ENCODE results near the gene ADARB2.
"Not testable (repeated sequence)": the region's sequence is repeated elsewhere in the genome, so short reads cannot be mapped to it uniquely, and the experiment has no call there.

Gene ADARB2

DNA sequence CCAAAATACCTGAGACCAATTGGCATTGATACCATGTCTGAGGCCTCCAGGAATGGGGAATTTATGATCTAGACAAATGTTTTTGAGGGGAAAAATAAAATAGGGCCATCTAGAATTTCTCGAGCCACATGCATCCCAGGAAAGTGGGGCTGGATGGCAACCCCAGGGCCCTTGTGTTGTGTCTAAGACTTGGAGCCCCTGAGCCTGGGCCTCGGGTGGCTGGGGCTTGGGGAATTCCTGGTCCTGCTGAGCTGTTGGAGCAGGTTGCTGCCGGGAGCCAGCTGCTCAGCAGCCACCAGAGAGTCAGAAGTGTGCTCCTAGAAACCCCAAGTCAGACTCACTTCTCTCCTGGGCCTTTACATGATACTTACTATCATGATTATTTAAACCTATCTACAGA lies 508.2 kb downstream of the ADARB2 start:
- H3K4me3 ChIP-seq (ENCODE audit: control insufficient read depth, low read depth, low read length) = no peak overlapping the region
- DNase-seq (ENCODE audit: low read depth) = no peak
- TF ChIP-seq, protein P1, sequence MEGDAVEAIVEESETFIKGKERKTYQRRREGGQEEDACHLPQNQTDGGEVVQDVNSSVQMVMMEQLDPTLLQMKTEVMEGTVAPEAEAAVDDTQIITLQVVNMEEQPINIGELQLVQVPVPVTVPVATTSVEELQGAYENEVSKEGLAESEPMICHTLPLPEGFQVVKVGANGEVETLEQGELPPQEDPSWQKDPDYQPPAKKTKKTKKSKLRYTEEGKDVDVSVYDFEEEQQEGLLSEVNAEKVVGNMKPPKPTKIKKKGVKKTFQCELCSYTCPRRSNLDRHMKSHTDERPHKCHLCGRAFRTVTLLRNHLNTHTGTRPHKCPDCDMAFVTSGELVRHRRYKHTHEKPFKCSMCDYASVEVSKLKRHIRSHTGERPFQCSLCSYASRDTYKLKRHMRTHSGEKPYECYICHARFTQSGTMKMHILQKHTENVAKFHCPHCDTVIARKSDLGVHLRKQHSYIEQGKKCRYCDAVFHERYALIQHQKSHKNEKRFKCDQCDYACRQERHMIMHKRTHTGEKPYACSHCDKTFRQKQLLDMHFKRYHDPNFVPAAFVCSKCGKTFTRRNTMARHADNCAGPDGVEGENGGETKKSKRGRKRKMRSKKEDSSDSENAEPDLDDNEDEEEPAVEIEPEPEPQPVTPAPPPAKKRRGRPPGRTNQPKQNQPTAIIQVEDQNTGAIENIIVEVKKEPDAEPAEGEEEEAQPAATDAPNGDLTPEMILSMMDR (IDR thresholded peaks at IDR 0.05; ENCODE audit: control insufficient read depth, insufficient read depth, low read depth, low read length, missing control alignments) = no peak

GRCh38 chr10:1228467-1228975 lies 508.8 kb downstream of the ADARB2 start:
- no peak overlapping the region for H3K4me3 ChIP-seq (ENCODE audit: control insufficient read depth, low read depth, low read length)
- no peak for DNase-seq (ENCODE audit: low read depth)
- TF ChIP-seq, protein P1 (IDR thresholded peaks at IDR 0.05; ENCODE audit: control insufficient read depth, insufficient read depth, low read depth, low read length, missing control alignments) = no peak

DNA sequence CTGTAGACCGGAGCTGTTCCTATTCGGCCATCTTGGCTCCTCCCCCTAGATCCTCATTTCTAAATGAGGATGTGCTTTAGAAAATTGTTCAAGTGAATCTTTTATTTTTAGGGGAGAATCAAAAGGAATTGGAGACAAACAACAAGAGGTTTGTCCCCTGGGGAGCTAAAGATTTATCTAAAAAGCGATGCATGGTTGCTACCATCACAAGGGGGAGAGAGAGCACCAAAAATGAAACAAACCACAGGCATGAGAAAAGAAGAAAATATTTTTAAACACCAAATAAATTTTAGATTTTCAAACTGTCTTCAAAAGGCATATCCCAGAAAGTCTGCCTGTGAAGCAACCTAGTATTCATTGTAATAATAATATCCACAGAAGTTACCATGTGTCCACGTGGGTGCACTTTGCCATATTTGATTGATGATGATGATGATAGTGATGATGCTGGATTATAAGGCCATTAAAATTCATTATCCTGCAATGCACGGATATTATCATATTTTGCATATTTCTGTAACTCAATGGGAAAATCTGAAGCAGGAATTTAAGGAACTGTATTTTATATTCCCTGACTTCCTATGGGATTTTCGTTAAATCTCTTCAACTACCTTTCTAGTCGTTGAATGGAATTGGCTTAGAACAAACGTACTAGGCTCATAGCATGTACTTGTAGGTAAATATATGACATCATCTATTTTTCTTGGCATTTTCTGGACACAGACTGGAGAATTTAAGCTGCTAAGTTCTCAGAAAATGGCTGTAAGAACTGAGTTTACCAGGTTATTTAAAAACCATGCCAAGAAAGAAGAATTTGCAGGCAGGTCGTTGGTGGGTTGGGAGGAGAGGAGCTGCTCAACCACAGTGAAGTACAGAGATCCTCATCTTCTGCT lies 509.6 kb downstream of the ADARB2 start:
- DNase-seq (ENCODE audit: low read depth) = no peak
- no peak overlapping the region for H3K4me3 ChIP-seq (ENCODE audit: control insufficient read depth, low read depth, low read length)
- TF ChIP-seq, protein P1 (IDR thresholded peaks at IDR 0.05; ENCODE audit: control insufficient read depth, insufficient read depth, low read depth, low read length, missing control alignments) = no peak

DNA sequence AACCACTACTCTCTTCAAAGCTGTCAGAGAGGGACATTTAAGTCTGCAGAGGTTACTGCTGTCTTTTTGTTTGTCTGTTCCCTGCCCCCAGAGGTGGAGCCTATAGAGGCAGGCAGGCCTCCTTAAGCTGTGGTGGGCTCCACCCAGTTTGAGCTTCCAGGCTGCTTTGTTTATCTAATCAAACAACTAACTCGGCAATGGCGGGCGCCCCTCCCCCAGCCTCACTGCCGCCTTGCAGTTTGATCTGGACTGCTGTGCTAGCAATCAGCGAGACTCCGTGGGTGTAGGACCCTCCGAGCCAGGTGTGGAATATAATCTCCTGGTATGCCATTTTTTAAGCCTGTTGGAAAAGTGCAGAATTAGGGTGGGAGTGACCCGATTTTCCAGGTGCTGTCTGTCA lies 510.4 kb downstream of the ADARB2 start:
- H3K4me3 ChIP-seq (ENCODE audit: control insufficient read depth, low read depth, low read length); DNase-seq (ENCODE audit: low read depth): not testable (repeated sequence)

GRCh38 chr10:1219874-1220273 lies 517.5 kb downstream of the ADARB2 start:
- H3K4me3 ChIP-seq (ENCODE audit: control insufficient read depth, low read depth, low read length) = not testable (repeated sequence)

DNA sequence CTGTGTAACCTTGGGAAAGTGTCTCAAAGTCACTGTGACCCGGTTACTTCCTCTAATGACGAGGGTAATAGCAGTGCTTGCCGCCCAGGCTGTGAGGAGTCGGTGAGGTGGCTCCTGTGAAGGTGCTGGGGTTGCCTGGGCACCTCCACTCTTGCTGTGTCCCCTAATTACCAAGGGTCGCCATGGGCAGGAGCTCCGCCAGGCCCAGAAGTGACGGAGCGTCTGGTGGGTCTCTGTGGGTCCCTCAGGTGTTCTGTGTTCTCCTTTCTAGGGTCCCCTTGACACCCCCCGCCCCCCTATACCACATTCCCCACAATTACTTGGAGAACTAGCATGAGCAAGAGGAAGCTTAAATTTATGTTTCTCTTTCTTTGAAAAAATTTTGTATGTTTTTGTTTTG lies 519.7 kb downstream of the ADARB2 start:
- no peak for DNase-seq (ENCODE audit: low read depth)
- no peak overlapping the region for H3K4me3 ChIP-seq (ENCODE audit: control insufficient read depth, low read depth, low read length)
- TF ChIP-seq, protein P1 (IDR thresholded peaks at IDR 0.05; ENCODE audit: control insufficient read depth, insufficient read depth, low read depth, low read length, missing control alignments) = no peak

More at GRCh38 chr10:1219874-1220273, 517.5 kb downstream of the ADARB2 start:
- not testable (repeated sequence) for DNase-seq (ENCODE audit: low read depth)

GRCh38 chr10:1217237-1217587 lies 520.1 kb downstream of the ADARB2 start:
- TF ChIP-seq, protein P1 (IDR thresholded peaks at IDR 0.05; ENCODE audit: control insufficient read depth, insufficient read depth, low read depth, low read length, missing control alignments) = no peak
- DNase-seq (ENCODE audit: low read depth) = no peak

More at GRCh38 chr10:1217237-1217587, 520.1 kb downstream of the ADARB2 start:
- H3K4me3 ChIP-seq (ENCODE audit: control insufficient read depth, low read depth, low read length) = no peak overlapping the region

All from AG09309 (cell line).